HG02798 (cell line): ENCODE measurements around the gene SLC37A1.

Experiments
- ATAC-seq: cut with Tn5 transposase; IDR thresholded peaks from one replicate; pipeline ENCODE4 v1.9.1; 2021; ENCODE audit warnings: mild to moderate bottlenecking; ENCODE audit not compliant: unreplicated experiment, poor library complexity

Gene SLC37A1

GRCh38 chr21:42539931-42540343, 26.3 kb downstream of the SLC37A1 start:
- ATAC-seq, result no peak

- ATAC-seq, result no peak
Observed at GRCh38 chr21:42540396-42540795, 26.7 kb downstream of the SLC37A1 start.

GRCh38 chr21:42541174-42541573, 27.5 kb downstream of the SLC37A1 start:
- no peak for ATAC-seq

GRCh38 chr21:42541618-42542017, 28.0 kb downstream of the SLC37A1 start:
- ATAC-seq, result no peak

- no peak for ATAC-seq
Observed at GRCh38 chr21:42542196-42542595, 28.5 kb downstream of the SLC37A1 start.

GRCh38 chr21:42542596-42542995, 28.9 kb downstream of the SLC37A1 start:
- no peak for ATAC-seq

GRCh38 chr21:42543106-42543847, 29.6 kb downstream of the SLC37A1 start:
- ATAC-seq, result no peak

- ATAC-seq, result no peak
Observed at GRCh38 chr21:42544544-42544943, 30.9 kb downstream of the SLC37A1 start.

- ATAC-seq, result no peak
Observed at GRCh38 chr21:42545317-42545716, 31.7 kb downstream of the SLC37A1 start.

GRCh38 chr21:42545745-42546144, 32.1 kb downstream of the SLC37A1 start:
- no peak for ATAC-seq

- no peak for ATAC-seq
Observed at GRCh38 chr21:42546433-42546832, 32.8 kb downstream of the SLC37A1 start.

- no peak for ATAC-seq
Observed at GRCh38 chr21:42547001-42547905, 33.6 kb downstream of the SLC37A1 start.

GRCh38 chr21:42547906-42548365, 34.3 kb downstream of the SLC37A1 start:
- ATAC-seq, result no peak

GRCh38 chr21:42548687-42549406, 35.2 kb downstream of the SLC37A1 start:
- no peak for ATAC-seq

- ATAC-seq, result no peak
Observed at GRCh38 chr21:42550817-42551216, 37.2 kb downstream of the SLC37A1 start.

GRCh38 chr21:42552407-42553336, 39.0 kb downstream of the SLC37A1 start:
- ATAC-seq, result no peak

GRCh38 chr21:42553435-42553834, 39.8 kb downstream of the SLC37A1 start:
- no peak for ATAC-seq

GRCh38 chr21:42554251-42554961, 40.8 kb downstream of the SLC37A1 start:
- ATAC-seq, result no peak
